Neutrophil (primary cell): ENCODE measurements around the gene TSHZ2.

ENCODE experiments used
- H3K27ac ChIP-seq: fragments of 200-600 bp; sonication (generic); 2 replicates; pipeline ENCODE4 v1.5.1; 2016; ENCODE audit warnings: mild to moderate bottlenecking, moderate library complexity
- H3K27me3 ChIP-seq: fragments of 200-600 bp; sonication (generic); 2 replicates; pipeline ENCODE4 v1.6.0; 2016; ENCODE audit warnings: mild to moderate bottlenecking
- H3K36me3 ChIP-seq: fragments of 200-600 bp; sonication (generic); 2 replicates; pipeline ENCODE4 v1.5.1; 2017
- H3K4me1 ChIP-seq, 2 experiments: fragments of 200-600 bp in 1 of 2; sonication (generic) in 1 of 2; 1 replicate in 1 of 2; 2 replicates in 1 of 2; pipeline versions ENCODE4 v1.5.1 to v1.6.1; 2013 to 2016; ENCODE audit warnings: low read depth in 1 of 2, low read length in 1 of 2, mild to moderate bottlenecking in 1 of 2, moderate library complexity in 1 of 2; ENCODE audit not compliant: control insufficient read depth in 1 of 2, insufficient read depth in 1 of 2
- H3K4me3 ChIP-seq, 2 experiments: fragments of 200-600 bp in 1 of 2; sonication (generic) in 1 of 2; 1 replicate in 1 of 2; 2 replicates in 1 of 2; pipeline ENCODE4 v1.5.1; 2013 to 2016; ENCODE audit warnings: low read depth in 1 of 2, low read length in 1 of 2, mild to moderate bottlenecking in 1 of 2, moderate library complexity in 1 of 2
- H3K9me3 ChIP-seq: fragments of 200-600 bp; sonication (generic); 2 replicates; pipeline ENCODE4 v1.5.1; 2016
- CTCF ChIP-seq: fragments of 200-600 bp; sonication (generic); IDR thresholded peaks from 2 replicates; pipeline ENCODE4 v1.5.1; 2016; ENCODE audit warnings: antibody characterized with exemption

The TSHZ2 gene

GRCh38 chr20:53202777-53203176 is 230.6 kb downstream of the TSHZ2 start:
- Histone ChIP-seq H3K4me3 (no peak overlapping the region), H3K27ac (no peak overlapping the region), H3K27me3 (peaks cover 24% of the 10 kb centered on the region), H3K36me3 (no peaks in the 10 kb centered on the region), H3K4me1 (no peaks in the 10 kb centered on the region), H3K9me3 (no peaks in the 10 kb centered on the region)
- TF ChIP-seq CTCF: no peak

GRCh38 chr20:53205046-53205445 is 232.9 kb downstream of the TSHZ2 start:
- no peak overlapping the region for H3K27ac ChIP-seq
- peaks cover 2% of the 10 kb centered on the region for H3K27me3 ChIP-seq
- no peaks in the 10 kb centered on the region for H3K36me3 ChIP-seq
- H3K9me3 ChIP-seq: no peaks in the 10 kb centered on the region
- no peak overlapping the region for H3K4me3 ChIP-seq
- TF ChIP-seq CTCF: no peak
- H3K4me1 ChIP-seq: no peaks in the 10 kb centered on the region

GRCh38 chr20:53208110-53208832 is 236.1 kb downstream of the TSHZ2 start:
- H3K27ac ChIP-seq: no peak overlapping the region
- no peak for TF ChIP-seq CTCF

GRCh38 chr20:53210041-53210440 is 237.9 kb downstream of the TSHZ2 start:
- no peaks in the 10 kb centered on the region for H3K36me3 ChIP-seq
- peaks cover 10 to 12% of the 10 kb centered on the region in 2 experiments for H3K4me1 ChIP-seq
- H3K9me3 ChIP-seq: no peaks in the 10 kb centered on the region
- TF ChIP-seq CTCF: no peak
- no peak overlapping the region for H3K4me3 ChIP-seq
- no peaks in the 10 kb centered on the region for H3K27me3 ChIP-seq
- H3K27ac ChIP-seq: no peak overlapping the region

More at GRCh38 chr20:53208110-53208832, 236.1 kb downstream of the TSHZ2 start:
- Histone ChIP-seq H3K4me3 (no peak overlapping the region), H3K4me1 (peaks cover 10 to 12% of the 10 kb centered on the region in 2 experiments), H3K27me3 (no peaks in the 10 kb centered on the region), H3K36me3 (no peaks in the 10 kb centered on the region), H3K9me3 (no peaks in the 10 kb centered on the region)

- H3K4me3 ChIP-seq: no peak overlapping the region
- H3K27me3 ChIP-seq: no peaks in the 10 kb centered on the region
- peaks cover 10 to 12% of the 10 kb centered on the region in 2 experiments for H3K4me1 ChIP-seq
- H3K27ac ChIP-seq: no peak overlapping the region
- H3K36me3 ChIP-seq: no peaks in the 10 kb centered on the region
- no peaks in the 10 kb centered on the region for H3K9me3 ChIP-seq
- TF ChIP-seq CTCF: no peak
Measured at GRCh38 chr20:53210931-53211330, 238.8 kb downstream of the TSHZ2 start.
